Brain microvascular endothelial cell (primary cell): Measurements from ENCODE around the gene PSMD8.
A peak's percentile ranks its signal among the peaks of the same experiment; 100 is the strongest.

Experiments
- DNase-seq: peaks from one replicate; pipeline ENCODE4 v3.0.0-alpha.2; 2020
- H3K27ac ChIP-seq: fragments of 250-450 bp; sonication (Bioruptor Pico); 2 replicates; pipeline ENCODE4 v1.5.1; 2020; ENCODE audit warnings: mild to moderate bottlenecking, moderate library complexity
- H3K27me3 ChIP-seq: fragments of 250-450 bp; sonication (Bioruptor Pico); replicated peaks from 2 replicates; pipeline ENCODE4 v1.5.1; 2020; ENCODE audit warnings: mild to moderate bottlenecking
- H3K36me3 ChIP-seq: fragments of 250-450 bp; sonication (Bioruptor Pico); replicated peaks from 2 replicates; pipeline ENCODE4 v1.5.1; 2020; ENCODE audit warnings: mild to moderate bottlenecking
- H3K4me3 ChIP-seq: 2 replicates; pipeline ENCODE4 v1.5.1; 2011; ENCODE audit warnings: low read depth, mild to moderate bottlenecking, control low read depth, low read length, moderate library complexity
- in situ Hi-C: cut with HindIII; loops from 2 replicates; pipeline ENCODE4 v1.10.0; 2017; ENCODE audit warnings: low sequenced_read_pairs, low pct_ligation_motif_present
- TF ChIP-seq, protein P1 (sequence below): IDR thresholded peaks from 2 replicates; pipeline ENCODE4 v1.5.1; 2011; ENCODE audit warnings: low read depth, mild to moderate bottlenecking, moderate library complexity, low read length, control low read depth, inconsistent platforms; ENCODE audit errors: missing control alignments

PSMD8 gene

DNA sequence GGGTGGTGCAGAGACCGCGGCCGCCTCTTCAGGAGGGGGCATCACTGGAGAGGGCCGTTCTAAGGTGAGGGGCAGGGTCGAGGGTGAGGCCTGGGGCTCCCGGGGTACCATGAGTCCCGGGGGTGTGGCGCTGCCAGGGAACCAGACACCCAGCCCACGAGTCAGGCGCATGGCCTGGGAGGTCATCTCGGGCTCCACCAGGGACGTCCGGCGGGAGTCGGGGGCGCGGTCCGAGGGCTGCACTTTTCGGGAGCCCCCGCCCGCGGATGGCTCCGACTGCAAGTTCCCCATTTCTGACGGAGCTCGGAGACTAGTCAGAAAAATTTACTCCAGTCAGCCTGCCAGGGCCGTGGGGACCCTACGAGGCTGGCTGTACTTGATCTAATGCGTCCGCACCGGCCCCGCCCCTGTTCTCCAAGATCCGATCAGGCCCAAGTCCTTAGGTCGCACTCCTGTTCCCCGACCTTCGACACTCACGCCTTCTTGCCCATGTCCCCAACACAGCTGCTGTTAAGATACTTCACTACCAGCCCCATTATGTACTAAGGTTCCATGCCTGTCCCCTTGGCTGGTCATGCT is 12.7 kb downstream of the PSMD8 start:
- TF ChIP-seq, protein P1, sequence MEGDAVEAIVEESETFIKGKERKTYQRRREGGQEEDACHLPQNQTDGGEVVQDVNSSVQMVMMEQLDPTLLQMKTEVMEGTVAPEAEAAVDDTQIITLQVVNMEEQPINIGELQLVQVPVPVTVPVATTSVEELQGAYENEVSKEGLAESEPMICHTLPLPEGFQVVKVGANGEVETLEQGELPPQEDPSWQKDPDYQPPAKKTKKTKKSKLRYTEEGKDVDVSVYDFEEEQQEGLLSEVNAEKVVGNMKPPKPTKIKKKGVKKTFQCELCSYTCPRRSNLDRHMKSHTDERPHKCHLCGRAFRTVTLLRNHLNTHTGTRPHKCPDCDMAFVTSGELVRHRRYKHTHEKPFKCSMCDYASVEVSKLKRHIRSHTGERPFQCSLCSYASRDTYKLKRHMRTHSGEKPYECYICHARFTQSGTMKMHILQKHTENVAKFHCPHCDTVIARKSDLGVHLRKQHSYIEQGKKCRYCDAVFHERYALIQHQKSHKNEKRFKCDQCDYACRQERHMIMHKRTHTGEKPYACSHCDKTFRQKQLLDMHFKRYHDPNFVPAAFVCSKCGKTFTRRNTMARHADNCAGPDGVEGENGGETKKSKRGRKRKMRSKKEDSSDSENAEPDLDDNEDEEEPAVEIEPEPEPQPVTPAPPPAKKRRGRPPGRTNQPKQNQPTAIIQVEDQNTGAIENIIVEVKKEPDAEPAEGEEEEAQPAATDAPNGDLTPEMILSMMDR, result no peak
- in situ Hi-C loops, result no loop called here
- DNase-seq, result no peak
- H3K4me3 ChIP-seq, result peak overlapping the region; percentile 77
- H3K36me3 ChIP-seq, result peaks cover 35% of the 10 kb centered on the region
- no peaks in the 10 kb centered on the region for H3K27me3 ChIP-seq
- H3K27ac ChIP-seq, result no peak overlapping the region

DNA sequence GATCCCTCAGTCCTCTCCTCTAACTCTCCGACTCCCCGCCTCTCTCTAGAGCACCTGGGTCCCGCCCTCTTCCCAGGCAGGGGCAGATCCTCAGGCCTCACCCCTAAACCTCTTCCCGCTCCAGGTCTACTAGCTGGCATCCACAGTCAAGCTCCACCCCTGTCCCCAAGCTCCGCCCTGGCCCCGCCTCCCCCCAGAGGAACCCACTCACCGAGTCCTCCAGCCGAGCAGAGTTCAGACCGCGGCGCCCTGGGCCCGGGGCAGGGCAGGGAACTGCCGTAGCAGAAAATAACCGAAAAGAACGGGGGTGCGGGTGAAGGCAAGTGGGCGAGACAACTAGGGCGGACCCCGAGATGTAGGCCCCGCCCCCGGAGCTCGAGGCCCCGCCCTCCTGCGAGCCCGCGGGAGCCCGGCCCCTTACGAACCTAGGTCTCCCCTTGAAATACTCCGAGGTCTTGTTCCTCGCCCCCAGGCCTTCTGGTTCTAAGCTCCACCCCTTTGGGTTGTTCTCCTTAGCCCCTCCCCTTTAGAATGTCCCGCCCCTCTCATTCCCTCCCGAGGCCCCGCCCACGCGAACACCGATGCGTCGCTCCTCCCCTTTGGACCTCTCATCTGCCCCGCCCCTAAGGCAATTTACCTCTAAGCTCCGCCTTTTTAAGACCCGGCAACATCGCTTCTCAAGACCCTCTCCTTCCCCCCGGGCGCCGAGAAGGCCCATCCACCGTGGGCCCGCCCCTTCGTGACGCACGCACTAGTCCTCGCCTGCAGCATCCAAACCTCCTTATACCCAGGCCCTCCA is 13.4 kb downstream of the PSMD8 start, which contains the start of gene GGN:
TSS of gene GGN (minus strand) at position 485 of the 799 bp plus-strand sequence. CDS start 773 bp downstream, outside the sequence.
- peak; percentile 92 for DNase-seq
- H3K27ac ChIP-seq, result peak within 1 kb of the TSS; percentile 47
- peaks cover 31% of the 10 kb centered on the region for H3K36me3 ChIP-seq
- TF ChIP-seq, protein P1, result no peak
- in situ Hi-C loops, result no loop called here
- peak within 1 kb of the TSS; percentile 77 for H3K4me3 ChIP-seq
- H3K27me3 ChIP-seq, result no peaks in the 10 kb centered on the region

DNA sequence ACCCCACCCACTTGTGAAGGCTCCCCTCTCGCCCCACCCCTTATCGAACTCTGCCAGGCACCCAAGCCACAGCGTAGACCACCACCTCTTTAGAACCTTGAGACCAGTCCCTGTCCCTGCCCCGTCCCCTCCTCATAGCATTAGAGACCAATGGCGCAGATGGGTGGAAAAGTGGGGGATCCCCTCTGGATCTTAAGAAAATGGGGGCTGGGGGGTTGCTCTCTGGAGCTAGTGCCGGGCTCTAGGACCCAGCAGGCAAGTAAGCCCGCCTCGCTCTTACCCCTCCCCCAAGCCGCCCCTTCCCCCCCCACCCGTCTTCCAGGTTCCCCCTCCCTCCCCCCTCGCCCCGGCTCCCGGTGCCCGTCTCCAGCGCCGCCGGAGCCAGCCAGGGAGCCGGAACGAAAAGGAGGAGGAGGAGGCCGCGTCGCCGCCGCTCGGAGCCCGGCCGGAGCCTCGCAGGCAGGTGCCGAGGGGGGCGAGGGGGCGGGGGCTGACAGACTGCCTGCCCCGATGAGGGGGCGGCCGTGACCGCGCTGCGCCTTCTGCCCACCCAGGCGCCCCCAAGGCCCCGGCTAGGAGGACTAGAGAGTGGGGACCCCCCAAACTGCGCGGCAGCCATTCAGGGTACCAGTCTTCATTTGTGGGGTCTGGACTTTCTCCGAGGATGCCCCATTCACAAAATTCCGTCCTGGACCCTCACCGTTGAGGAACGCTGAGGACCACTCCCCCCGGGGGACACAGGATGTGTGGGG is 14.2 kb downstream of the PSMD8 start, which contains the start of gene SPRED3:
TSS of gene SPRED3 (plus strand) at position 349 of the 752 bp plus-strand sequence. CDS start 1,606 bp downstream, outside the sequence.
- Histone ChIP-seq H3K27me3 (no peaks in the 10 kb centered on the region), H3K27ac (peak within 1 kb of the TSS; percentile 47), H3K4me3 (peak within 1 kb of the TSS; percentile 77), H3K36me3 (peaks cover 23% of the 10 kb centered on the region)
- TF ChIP-seq, protein P1, result no peak
- in situ Hi-C loops, result no loop called here
- DNase-seq, result no peak

DNA sequence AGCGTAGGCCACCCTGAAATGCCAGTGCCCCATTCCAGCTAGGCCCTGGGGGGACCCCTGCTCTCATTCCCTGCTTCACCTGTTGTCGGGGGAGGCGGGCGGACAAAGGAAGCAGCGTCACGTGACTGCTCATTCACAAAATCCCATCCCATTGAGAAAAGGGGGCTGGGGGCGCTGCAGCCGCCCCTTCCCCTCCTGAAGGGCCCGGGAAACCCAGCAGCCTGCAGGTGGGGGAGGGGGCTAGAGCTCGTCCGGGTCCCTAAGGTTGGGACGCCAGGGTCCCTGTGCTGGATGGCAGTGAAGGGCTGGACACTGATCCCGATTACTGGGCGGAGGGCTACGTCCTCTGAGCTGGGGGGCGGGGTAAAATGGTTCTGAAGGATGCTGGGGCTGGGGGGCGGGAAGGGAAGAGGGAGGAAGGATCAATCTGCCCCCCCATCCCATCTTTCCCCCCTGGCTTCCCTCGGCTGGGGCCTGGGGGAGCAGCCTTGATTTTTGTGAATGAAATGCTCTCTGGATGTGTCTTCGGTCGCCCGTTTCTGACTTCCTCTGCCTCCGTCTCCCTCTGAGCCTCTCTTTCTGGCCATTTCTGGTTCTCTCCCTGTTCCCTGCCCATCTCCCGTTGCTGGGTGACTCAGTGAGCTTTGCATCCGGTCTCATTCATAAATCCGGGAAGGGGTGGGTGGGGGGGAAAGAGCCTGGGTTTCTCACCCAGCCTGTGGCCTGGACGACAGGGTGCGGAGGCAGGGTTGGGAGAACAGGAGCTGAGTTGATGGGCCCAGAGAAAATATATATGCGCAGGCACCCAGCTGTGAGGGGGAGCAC is 14.9 kb downstream of the PSMD8 start:
- Histone ChIP-seq H3K27me3 (no peaks in the 10 kb centered on the region), H3K27ac (peak overlapping the region; percentile 35), H3K36me3 (peaks cover 20% of the 10 kb centered on the region), H3K4me3 (peak overlapping the region; percentile 77)
- TF ChIP-seq, protein P1, result no peak
- in situ Hi-C loops, result no loop called here
- DNase-seq, result peak; percentile 72
